Panc1 (cell line): ENCODE data around the gene PPP1R27. TPM values are rescaled to one million over a fixed set of nuclear protein-coding genes. Genes with fewer than 3 reads are reported as not detected.

ENCODE experiments used
- ATAC-seq: fragments of 200-7000 bp; cut with Tn5 transposase; 2 replicates; pipeline ENCODE4 v1.9.1; 2020; ENCODE audit warnings: mild to moderate bottlenecking, moderate library complexity
- BruUV-seq: library from RNA; stranded (reverse); fragments of 400-500 nt; replicated peaks from 2 replicates; lab custom pipeline; 2021; lab: Mats Ljungman, UMichigan
- CTCF ChIA-PET: fragments of 300-600 bp; sonication (Branson Sonifier 250); formaldehyde crosslinking; loops from one replicate; lab custom pipeline; 2022; ENCODE audit warnings: antibody characterized with exemption; lab: Charles Lee
- POLR2A ChIA-PET: fragments of 300-600 bp; sonication (Branson Sonifier 250); formaldehyde crosslinking; loops from one replicate; lab custom pipeline; 2022; ENCODE audit warnings: antibody characterized with exemption; lab: Charles Lee
- DNase-seq: peaks from one replicate; pipeline ENCODE4 v3.0.0-alpha.2; 2010; ENCODE audit warnings: low read depth, low spot score
- H3K27ac ChIP-seq: 2 replicates; pipeline ENCODE4 v1.5.1; 2011; ENCODE audit warnings: mild to moderate bottlenecking, low read length, inconsistent platforms
- H3K27me3 ChIP-seq: fragments of 200-500 bp; sonication (Bioruptor generic); 2 replicates; pipeline ENCODE4 v1.6.0; 2014; ENCODE audit warnings: low read length, inconsistent platforms; ENCODE audit not compliant: control insufficient read depth, insufficient read depth
- H3K36me3 ChIP-seq: fragments of 200-500 bp; sonication (Bioruptor generic); 2 replicates; pipeline ENCODE4 v1.5.1; 2014; ENCODE audit warnings: inconsistent platforms, mild to moderate bottlenecking, low read length, moderate library complexity; ENCODE audit not compliant: control insufficient read depth, insufficient read depth
- H3K4me1 ChIP-seq: 2 replicates; pipeline ENCODE4 v1.5.1; 2011; ENCODE audit warnings: inconsistent platforms, mild to moderate bottlenecking, low read length, moderate library complexity; ENCODE audit not compliant: control insufficient read depth, insufficient read depth
- H3K4me3 ChIP-seq, 2 experiments: 2 replicates each; pipeline ENCODE4 v1.5.1; 2011 to 2012; ENCODE audit warnings: low read depth in 2 of 2, low read length in 2 of 2, mild to moderate bottlenecking in 2 of 2, inconsistent platforms in 1 of 2, moderate library complexity in 1 of 2
- H3K9me3 ChIP-seq: fragments of 200-500 bp; sonication (Bioruptor generic); 2 replicates; pipeline ENCODE4 v1.5.1; 2014; ENCODE audit warnings: low read depth, mild to moderate bottlenecking, inconsistent platforms, low read length, moderate library complexity; ENCODE audit not compliant: control insufficient read depth, insufficient read depth
- POLR2AphosphoS5 ChIP-seq: IDR thresholded peaks from 2 replicates; pipeline ENCODE4 v1.6.1; 2012; ENCODE audit warnings: mild to moderate bottlenecking, low read depth, low read length, moderate library complexity
- SIN3A ChIP-seq: IDR thresholded peaks from 2 replicates; pipeline ENCODE4 v1.6.1; 2012; ENCODE audit warnings: low read depth, mild to moderate bottlenecking, low read length, moderate library complexity, borderline replicate concordance; ENCODE audit not compliant: insufficient read depth
- TCF7L2 ChIP-seq: IDR thresholded peaks from 2 replicates; pipeline ENCODE4 v1.6.1; 2011; ENCODE audit warnings: mild to moderate bottlenecking, low read depth, low read length, inconsistent platforms
- in situ Hi-C: cut with HindIII; loops from 2 replicates; pipeline ENCODE4 v1.10.0; 2016; ENCODE audit warnings: low sequenced_read_pairs, low pct_unique_long_range_greater_than_20kb
- intact Hi-C: fragments of 100-400 bp; cut with micrococcal nuclease; formaldehyde crosslinking; loops from one replicate; pipeline ENCODE4 v1.10.0; 2022; ENCODE audit not compliant: unreplicated experiment
- total RNA-seq: library from RNA; stranded (reverse); gene quantifications from one replicate; pipeline ENCODE4 v1.2.1, GENCODE V29; 2021; ENCODE audit not compliant: unreplicated experiment
- TF ChIP-seq, protein P1 (sequence below): fragments of 450-650 bp; IDR thresholded peaks from 2 replicates; pipeline ENCODE4 v1.5.1; 2017; ENCODE audit warnings: mild to moderate bottlenecking
- TF ChIP-seq, protein P2 (sequence below), 2 experiments: IDR thresholded peaks; 2 replicates each; pipeline ENCODE4 v1.6.1; 2011 to 2012; ENCODE audit warnings: low read depth in 2 of 2, control low read depth in 1 of 2, low read length in 1 of 2, mild to moderate bottlenecking in 1 of 2, moderate library complexity in 1 of 2; ENCODE audit not compliant: insufficient read depth in 1 of 2

Gene PPP1R27
- total RNA-seq, 1 experiment from 2014 or later: not detected

DNA sequence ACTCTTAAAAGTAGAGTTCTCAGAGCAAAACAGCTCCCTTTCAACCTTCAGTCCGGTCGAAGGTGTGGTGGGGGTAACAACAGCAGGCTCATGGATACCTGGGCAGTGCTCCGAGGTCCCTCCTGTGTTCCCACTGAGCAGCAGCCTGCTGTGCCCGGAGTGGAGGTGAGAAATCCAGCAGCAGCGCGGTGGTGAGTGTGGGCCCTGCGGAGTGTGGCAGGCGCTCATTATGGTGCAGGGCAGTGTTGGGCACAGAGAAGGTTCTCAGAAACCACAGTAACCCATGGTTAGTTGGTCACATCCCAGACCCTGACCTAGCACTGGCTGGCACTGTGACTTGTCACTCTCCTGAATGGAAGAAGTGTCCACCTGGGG is 30.5 kb upstream of the PPP1R27 start:
- in situ Hi-C loops: no loop called here
- intact Hi-C loops: loop anchor here (10.0 kb wide), 1 partner anchor 159 kb away; the partner anchor contains the start of genes CENPX and LRRC45
- TF ChIP-seq, protein P1, sequence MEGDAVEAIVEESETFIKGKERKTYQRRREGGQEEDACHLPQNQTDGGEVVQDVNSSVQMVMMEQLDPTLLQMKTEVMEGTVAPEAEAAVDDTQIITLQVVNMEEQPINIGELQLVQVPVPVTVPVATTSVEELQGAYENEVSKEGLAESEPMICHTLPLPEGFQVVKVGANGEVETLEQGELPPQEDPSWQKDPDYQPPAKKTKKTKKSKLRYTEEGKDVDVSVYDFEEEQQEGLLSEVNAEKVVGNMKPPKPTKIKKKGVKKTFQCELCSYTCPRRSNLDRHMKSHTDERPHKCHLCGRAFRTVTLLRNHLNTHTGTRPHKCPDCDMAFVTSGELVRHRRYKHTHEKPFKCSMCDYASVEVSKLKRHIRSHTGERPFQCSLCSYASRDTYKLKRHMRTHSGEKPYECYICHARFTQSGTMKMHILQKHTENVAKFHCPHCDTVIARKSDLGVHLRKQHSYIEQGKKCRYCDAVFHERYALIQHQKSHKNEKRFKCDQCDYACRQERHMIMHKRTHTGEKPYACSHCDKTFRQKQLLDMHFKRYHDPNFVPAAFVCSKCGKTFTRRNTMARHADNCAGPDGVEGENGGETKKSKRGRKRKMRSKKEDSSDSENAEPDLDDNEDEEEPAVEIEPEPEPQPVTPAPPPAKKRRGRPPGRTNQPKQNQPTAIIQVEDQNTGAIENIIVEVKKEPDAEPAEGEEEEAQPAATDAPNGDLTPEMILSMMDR: no peak
- TF ChIP-seq, protein P2, sequence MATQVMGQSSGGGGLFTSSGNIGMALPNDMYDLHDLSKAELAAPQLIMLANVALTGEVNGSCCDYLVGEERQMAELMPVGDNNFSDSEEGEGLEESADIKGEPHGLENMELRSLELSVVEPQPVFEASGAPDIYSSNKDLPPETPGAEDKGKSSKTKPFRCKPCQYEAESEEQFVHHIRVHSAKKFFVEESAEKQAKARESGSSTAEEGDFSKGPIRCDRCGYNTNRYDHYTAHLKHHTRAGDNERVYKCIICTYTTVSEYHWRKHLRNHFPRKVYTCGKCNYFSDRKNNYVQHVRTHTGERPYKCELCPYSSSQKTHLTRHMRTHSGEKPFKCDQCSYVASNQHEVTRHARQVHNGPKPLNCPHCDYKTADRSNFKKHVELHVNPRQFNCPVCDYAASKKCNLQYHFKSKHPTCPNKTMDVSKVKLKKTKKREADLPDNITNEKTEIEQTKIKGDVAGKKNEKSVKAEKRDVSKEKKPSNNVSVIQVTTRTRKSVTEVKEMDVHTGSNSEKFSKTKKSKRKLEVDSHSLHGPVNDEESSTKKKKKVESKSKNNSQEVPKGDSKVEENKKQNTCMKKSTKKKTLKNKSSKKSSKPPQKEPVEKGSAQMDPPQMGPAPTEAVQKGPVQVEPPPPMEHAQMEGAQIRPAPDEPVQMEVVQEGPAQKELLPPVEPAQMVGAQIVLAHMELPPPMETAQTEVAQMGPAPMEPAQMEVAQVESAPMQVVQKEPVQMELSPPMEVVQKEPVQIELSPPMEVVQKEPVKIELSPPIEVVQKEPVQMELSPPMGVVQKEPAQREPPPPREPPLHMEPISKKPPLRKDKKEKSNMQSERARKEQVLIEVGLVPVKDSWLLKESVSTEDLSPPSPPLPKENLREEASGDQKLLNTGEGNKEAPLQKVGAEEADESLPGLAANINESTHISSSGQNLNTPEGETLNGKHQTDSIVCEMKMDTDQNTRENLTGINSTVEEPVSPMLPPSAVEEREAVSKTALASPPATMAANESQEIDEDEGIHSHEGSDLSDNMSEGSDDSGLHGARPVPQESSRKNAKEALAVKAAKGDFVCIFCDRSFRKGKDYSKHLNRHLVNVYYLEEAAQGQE (IDR thresholded peaks at IDR 0.05; ENCODE audit: insufficient read depth in 1 of 2, low read depth in 2 of 2, low read length in 1 of 2): no peak
- no peak for TF ChIP-seq POLR2AphosphoS5
- TF ChIP-seq SIN3A: no peak
- no peak for TF ChIP-seq TCF7L2
- H3K36me3 ChIP-seq: peaks cover 5% of the 10 kb centered on the region; the same call in 1 of the 2 replicates
- ChIA-PET POLR2A (interaction anchor here (0.5 kb wide), 1 partner anchor 134 kb away, joined by 3 read pairs; no protein-coding TSS in a partner anchor), CTCF (no interaction called here)
- BruUV-seq: no TSS peak
- peaks cover 57% of the 10 kb centered on the region for H3K4me1 ChIP-seq
- ATAC-seq (no peak), DNase-seq (no peak)
- H3K4me3 ChIP-seq: no peak overlapping the region
- H3K27me3 ChIP-seq: no peaks in the 10 kb centered on the region
- no peaks in the 10 kb centered on the region for H3K9me3 ChIP-seq
- H3K27ac ChIP-seq: peak overlapping the region; percentile 2

DNA sequence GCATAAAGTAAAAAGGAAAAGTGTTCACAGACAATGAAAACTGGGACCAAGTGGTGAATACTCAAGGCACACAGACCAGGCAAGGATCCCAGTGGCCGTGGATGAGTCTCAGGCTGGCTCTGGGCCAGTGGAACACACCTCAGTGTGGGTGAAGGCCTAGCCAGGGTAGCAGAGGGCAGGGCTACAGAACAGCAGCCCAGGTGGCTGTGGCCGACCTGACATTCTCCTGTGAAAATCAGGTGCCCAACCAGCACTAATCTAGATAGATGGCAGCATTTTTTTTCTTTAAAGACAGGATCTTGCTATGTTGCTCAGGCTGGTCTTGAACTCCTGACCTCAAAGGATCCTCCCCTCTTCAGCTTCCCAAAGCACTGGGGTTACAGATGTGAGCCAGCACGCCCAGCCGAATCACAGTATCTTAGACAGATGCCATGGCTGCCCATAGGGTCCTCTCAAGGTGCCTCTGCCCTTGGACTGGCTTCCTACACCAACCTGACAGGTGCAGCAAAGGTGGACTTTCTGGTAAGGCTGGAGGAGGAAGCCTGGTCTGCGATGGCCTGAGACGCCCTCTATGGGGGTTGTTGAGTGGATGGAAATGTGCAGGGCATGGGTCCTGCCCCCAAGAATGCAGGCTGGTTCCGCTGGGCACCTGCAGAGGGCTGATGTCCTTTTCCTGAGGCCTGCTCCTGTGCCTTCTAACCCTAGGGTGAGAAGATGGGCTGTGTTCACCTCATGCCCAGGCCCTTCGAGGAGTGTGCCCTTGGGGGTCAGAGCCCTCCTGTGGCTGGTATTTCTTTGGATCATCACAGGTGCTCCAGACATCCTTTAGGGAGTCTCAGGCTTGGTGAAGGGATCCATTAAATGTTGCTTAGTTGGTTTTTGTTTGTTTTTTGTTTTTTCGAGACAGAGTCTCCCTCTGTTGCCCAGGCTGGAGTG is 29.3 kb upstream of the PPP1R27 start:
- ChIA-PET POLR2A (no interaction called here), CTCF (no interaction called here)
- ATAC-seq (no peak), DNase-seq (no peak)
- intact Hi-C loops (loop anchor here (10.0 kb wide), 1 partner anchor 161 kb away; the partner anchor contains the start of genes CENPX and LRRC45), in situ Hi-C loops (no loop called here)
- peaks cover 3% of the 10 kb centered on the region; the same call in 1 of the 2 replicates for H3K36me3 ChIP-seq
- H3K27ac ChIP-seq: peak overlapping the region; percentile 55
- no TSS peak for BruUV-seq
- TF ChIP-seq SIN3A (no peak), POLR2AphosphoS5 (peak; percentile 56)
- no peaks in the 10 kb centered on the region for H3K9me3 ChIP-seq
- no peak overlapping the region for H3K4me3 ChIP-seq
- H3K27me3 ChIP-seq: no peaks in the 10 kb centered on the region
- H3K4me1 ChIP-seq: peaks cover 53% of the 10 kb centered on the region
